ENCODE results near the gene FADS3. TPM values are rescaled to one million over a fixed set of nuclear protein-coding genes. Genes with fewer than 3 reads are reported as not detected.
A peak's percentile ranks its signal among the peaks of the same experiment; 100 is the strongest.

FADS3 gene
- total RNA-seq, 1 experiment from 2014 or later, result 50.0 TPM

- TF ChIP-seq HMGA2 (CRISPR knock-in tag; IDR thresholded peaks at IDR 0.05) (no peak), MYBL2 (CRISPR knock-in tag; IDR thresholded peaks at IDR 0.05) (peak; percentile 70; the same call in 1 of the 2 replicates), SOX15 (CRISPR knock-in tag; IDR thresholded peaks at IDR 0.05) (no peak), ZNF121 (CRISPR knock-in tag; IDR thresholded peaks at IDR 0.05) (0 out of 2 replicates have a peak, but pooled peaks have one; percentile 10), NR3C1 (CRISPR knock-in tag; conservative IDR thresholded peaks at IDR 0.05; ENCODE audit: low read depth) (no peak), ZNF232 (CRISPR knock-in tag; IDR thresholded peaks at IDR 0.05) (no peak), GABPB1 (CRISPR knock-in tag; IDR thresholded peaks at IDR 0.05) (no peak), ZBTB21 (CRISPR knock-in tag; IDR thresholded peaks at IDR 0.05; ENCODE audit: borderline replicate concordance) (peak; percentile 68; the same call in 1 of the 2 replicates), ZNF317 (CRISPR knock-in tag; IDR thresholded peaks at IDR 0.05; ENCODE audit: borderline replicate concordance, low read depth) (no peak; the same call in 1 of the 2 replicates), GTF2I (CRISPR knock-in tag; conservative IDR thresholded peaks at IDR 0.05) (no peak), SP1 (CRISPR knock-in tag; conservative IDR thresholded peaks at IDR 0.05) (no peak; the same call in 1 of the 2 replicates), ESRRA (CRISPR knock-in tag; IDR thresholded peaks at IDR 0.05; ENCODE audit: borderline replicate concordance) (no peak), MXD4 (CRISPR knock-in tag; IDR thresholded peaks at IDR 0.05; ENCODE audit: borderline replicate concordance) (no peak), IRF1 (CRISPR knock-in tag; IDR thresholded peaks at IDR 0.05) (0 out of 2 replicates have a peak, but pooled peaks have one; percentile 19), NFATC4 (CRISPR knock-in tag; IDR thresholded peaks at IDR 0.05) (no peak), ETV6 (CRISPR knock-in tag; IDR thresholded peaks at IDR 0.05) (0 out of 2 replicates have a peak, but pooled peaks have one; percentile 34), E2F4 (CRISPR knock-in tag; IDR thresholded peaks at IDR 0.05; ENCODE audit: borderline replicate concordance, low read depth) (0 out of 2 replicates have a peak, but pooled peaks have one; percentile 81), RORB (CRISPR knock-in tag; IDR thresholded peaks at IDR 0.05) (no peak), USF1 (CRISPR knock-in tag; IDR thresholded peaks at IDR 0.05) (0 out of 2 replicates have a peak, but pooled peaks have one; percentile 2), EMX1 (CRISPR knock-in tag; IDR thresholded peaks at IDR 0.05) (no peak), TEAD1 (CRISPR knock-in tag; IDR thresholded peaks at IDR 0.05) (no peak), KAT7 (CRISPR knock-in tag; IDR thresholded peaks at IDR 0.05; ENCODE audit: borderline replicate concordance) (0 out of 2 replicates have a peak, but pooled peaks have one; percentile 17)
These were observed 62.5 kb downstream of the FADS3 start (continued) for GRCh38 chr11:61828629-61829407.

GRCh38 chr11:61828379-61828628 is 63.0 kb downstream of the FADS3 start:
- CTCF ChIA-PET, result interaction anchor here (0.9 to 4.7 kb wide), 5 partner anchors 13 to 110 kb away, joined by 3 to 40 read pairs (median 14); partner anchors contain the start of gene FADS1
- H3K9me3 Mint-ChIP-seq, result no peaks in the 10 kb centered on the region
- no peak for TF ChIP-seq OVOL2 (CRISPR knock-in tag; IDR thresholded peaks at IDR 0.05; ENCODE audit: borderline replicate concordance)
- TF ChIP-seq RORB (CRISPR knock-in tag; IDR thresholded peaks at IDR 0.05), result no peak
- no peak for TF ChIP-seq ZNF425 (CRISPR knock-in tag; conservative IDR thresholded peaks at IDR 0.05)
- no peak for TF ChIP-seq MYBL2 (CRISPR knock-in tag; IDR thresholded peaks at IDR 0.05)
- TF ChIP-seq ATF1 (CRISPR knock-in tag; IDR thresholded peaks at IDR 0.05), result peak; percentile 75; the same call in 1 of the 2 replicates
- no peak for TF ChIP-seq ZNF219 (CRISPR knock-in tag; IDR thresholded peaks at IDR 0.05; ENCODE audit: borderline replicate concordance)
- peak; percentile 1; the same call in 1 of the 2 replicates for TF ChIP-seq USF1 (CRISPR knock-in tag; IDR thresholded peaks at IDR 0.05)
- TF ChIP-seq JUN (CRISPR knock-in tag; IDR thresholded peaks at IDR 0.05), result no peak
- no peak for TF ChIP-seq GRHL2 (CRISPR knock-in tag; IDR thresholded peaks at IDR 0.05; ENCODE audit: insufficient replicate concordance, severe bottlenecking)
- TF ChIP-seq ZBTB21 (CRISPR knock-in tag; IDR thresholded peaks at IDR 0.05; ENCODE audit: borderline replicate concordance), result no peak
- no peak for TF ChIP-seq FOXJ3 (CRISPR knock-in tag; IDR thresholded peaks at IDR 0.05; ENCODE audit: borderline replicate concordance)
- TF ChIP-seq E2F1 (CRISPR knock-in tag; IDR thresholded peaks at IDR 0.05), result no peak

More at GRCh38 chr11:61828379-61828628, 63.0 kb downstream of the FADS3 start:
- Mint-ChIP-seq H3K4me3 (peak overlapping the region; percentile 85), H3K27ac (peak overlapping the region; percentile 90), H3K4me1 (peaks cover 53% of the 10 kb centered on the region), H3K36me3 (peaks cover 5% of the 10 kb centered on the region; the same call in 1 of the 2 replicates), H3K27me3 (ENCODE audit: low read depth) (no peaks in the 10 kb centered on the region)
- DNase-seq (ENCODE audit: low spot score) (no peak), ATAC-seq (no peak)
- POLR2A ChIA-PET, result interaction anchor here (6.5 kb wide), 1 partner anchor 13 kb away, joined by 66 read pairs; the partner anchor contains the start of gene FADS1
